ENCODE data around the gene CFLAR. TPM values are rescaled to one million over a fixed set of nuclear protein-coding genes. Genes with fewer than 3 reads are reported as not detected.

CFLAR gene
- 144 TPM for total RNA-seq

GRCh38 chr2:201116115-201116958 is at the start of gene CFLAR:
Gene CFLAR, plus strand, starts transcription at chr2:201116164. Its CDS starts 13,702 bp downstream, at chr2:201129866.
- DNase-seq (ENCODE audit: extremely low spot score in 2 of 2), result no peak
- intact Hi-C loops (cut with DNase I), result loop anchor here (5.0 kb wide), 1 partner anchor 36 kb away; no protein-coding TSS in a partner anchor
- Histone ChIP-seq H3K36me3 (no peaks in the 10 kb centered on the region), H3K9me3 (no peaks in the 10 kb centered on the region), H3K27me3 (no peaks in the 10 kb centered on the region), H3K4me1 (peaks cover 31% of the 10 kb centered on the region), H3K27ac (peak within 1 kb of the TSS; percentile 97), H3K4me3 (peak within 1 kb of the TSS; percentile 69 to 88)
- TF ChIP-seq CTCF (IDR thresholded peaks at IDR 0.05) (peak in 1 of 3 experiments; percentile 8), POLR2AphosphoS5 (IDR thresholded peaks at IDR 0.05; ENCODE audit: insufficient read depth in 1 of 2, low read depth in 1 of 2) (peak in 1 of 2 donors; percentile 78), POLR2A (IDR thresholded peaks at IDR 0.05) (peak in 1 of 2 donors; percentile 68)

GRCh38 chr2:201070948-201071478 is 45.0 kb upstream of the CFLAR start:
- peaks cover 44% of the 10 kb centered on the region for H3K4me1 ChIP-seq
- TF ChIP-seq POLR2A (IDR thresholded peaks at IDR 0.05) (no peak), POLR2AphosphoS5 (IDR thresholded peaks at IDR 0.05; ENCODE audit: insufficient read depth in 1 of 2, low read depth in 1 of 2) (no peak), CTCF (IDR thresholded peaks at IDR 0.05) (no peak)
- intact Hi-C loops (cut with DNase I), result loop anchor here (5.0 to 10.0 kb wide), 2 partner anchors 106 to 169 kb away; partner anchors contain the start of gene ORC2

GRCh38 chr2:201071479-201072200 is 44.3 kb upstream of the CFLAR start, which contains the start of the genes HYCC2 and NDUFB3:
Gene HYCC2, minus strand, starts transcription at chr2:201071671. Its CDS starts 47,662 bp downstream, at chr2:201024009.
Gene NDUFB3, plus strand, starts transcription at chr2:201072001. Its CDS starts 6,882 bp downstream, at chr2:201078883.
- peak within 1 kb of the TSS; percentile 83 to 94 for H3K4me3 ChIP-seq
- no peaks in the 10 kb centered on the region for H3K36me3 ChIP-seq
- peak within 1 kb of the TSS; percentile 90 for H3K27ac ChIP-seq
- no peaks in the 10 kb centered on the region for H3K27me3 ChIP-seq
- TF ChIP-seq POLR2A (IDR thresholded peaks at IDR 0.05) (peak in 1 of 2 donors; percentile 62), POLR2AphosphoS5 (IDR thresholded peaks at IDR 0.05; ENCODE audit: insufficient read depth in 1 of 2, low read depth in 1 of 2) (peak; percentile 91 to 97), CTCF (IDR thresholded peaks at IDR 0.05) (no peak)
- H3K9me3 ChIP-seq, result no peaks in the 10 kb centered on the region
- peak; percentile 97 for DNase-seq (ENCODE audit: extremely low spot score in 2 of 2)
- intact Hi-C loops (cut with DNase I), result loop anchor here (5.0 to 10.0 kb wide), 2 partner anchors 107 to 169 kb away; partner anchors contain the start of gene ORC2
- H3K4me1 ChIP-seq, result peaks cover 44% of the 10 kb centered on the region

More at GRCh38 chr2:201070948-201071478, 45.0 kb upstream of the CFLAR start:
- Histone ChIP-seq H3K4me3 (peak overlapping the region; percentile 83 to 94), H3K9me3 (no peaks in the 10 kb centered on the region), H3K36me3 (no peaks in the 10 kb centered on the region), H3K27me3 (no peaks in the 10 kb centered on the region), H3K27ac (peak overlapping the region; percentile 90)
- no peak for DNase-seq (ENCODE audit: extremely low spot score in 2 of 2)

- peak overlapping the region; percentile 83 to 94 for H3K4me3 ChIP-seq
- intact Hi-C loops (cut with DNase I), result loop anchor here (5.0 to 10.0 kb wide), 2 partner anchors 107 to 170 kb away; partner anchors contain the start of gene ORC2
- H3K36me3 ChIP-seq, result no peaks in the 10 kb centered on the region
- no peaks in the 10 kb centered on the region for H3K9me3 ChIP-seq
- no peak for DNase-seq (ENCODE audit: extremely low spot score in 2 of 2)
- TF ChIP-seq POLR2A (IDR thresholded peaks at IDR 0.05) (no peak), POLR2AphosphoS5 (IDR thresholded peaks at IDR 0.05; ENCODE audit: insufficient read depth in 1 of 2, low read depth in 1 of 2) (no peak), CTCF (IDR thresholded peaks at IDR 0.05) (no peak)
- H3K27me3 ChIP-seq, result no peaks in the 10 kb centered on the region
- H3K4me1 ChIP-seq, result peaks cover 44% of the 10 kb centered on the region
- H3K27ac ChIP-seq, result peak overlapping the region; percentile 90
Measured at GRCh38 chr2:201072201-201072530, 43.8 kb upstream of the CFLAR start.
